Activated naive CD8-positive, alpha-beta T cell (primary cell): ENCODE results near the gene JAK1.

ENCODE experiments used
- H3K27ac Mint-ChIP-seq: one replicate; pipeline ENCODE4 v1.8.0; 2021; ENCODE audit warnings: mixed read lengths
- H3K27me3 Mint-ChIP-seq: one replicate; pipeline ENCODE4 v1.8.0; 2021; ENCODE audit warnings: mixed read lengths
- H3K36me3 Mint-ChIP-seq: one replicate; pipeline ENCODE4 v1.8.0; 2021; ENCODE audit warnings: mixed read lengths
- H3K4me1 Mint-ChIP-seq: one replicate; pipeline ENCODE4 v1.8.0; 2021; ENCODE audit warnings: low read depth, mixed read lengths
- H3K4me3 Mint-ChIP-seq: one replicate; pipeline ENCODE4 v1.8.0; 2021; ENCODE audit warnings: mild to moderate bottlenecking, mixed read lengths
- H3K9me3 Mint-ChIP-seq: one replicate; pipeline ENCODE4 v1.8.0; 2021; ENCODE audit warnings: low read depth, mixed read lengths

The JAK1 gene

GRCh38 chr1:64986903-64987871 lies 20.8 kb upstream of the JAK1 start:
- no peaks in the 10 kb centered on the region for H3K27me3 Mint-ChIP-seq
- H3K36me3 Mint-ChIP-seq: no peaks in the 10 kb centered on the region
- H3K4me1 Mint-ChIP-seq: peaks cover 4% of the 10 kb centered on the region
- no peak overlapping the region for H3K27ac Mint-ChIP-seq
- no peaks in the 10 kb centered on the region for H3K9me3 Mint-ChIP-seq
- H3K4me3 Mint-ChIP-seq: no peak overlapping the region

GRCh38 chr1:64984737-64985136 lies 18.4 kb upstream of the JAK1 start:
- peaks cover 7% of the 10 kb centered on the region for H3K36me3 Mint-ChIP-seq
- no peak overlapping the region for H3K27ac Mint-ChIP-seq
- H3K9me3 Mint-ChIP-seq: no peaks in the 10 kb centered on the region
- H3K27me3 Mint-ChIP-seq: no peaks in the 10 kb centered on the region
- H3K4me1 Mint-ChIP-seq: peaks cover 15% of the 10 kb centered on the region
- H3K4me3 Mint-ChIP-seq: no peak overlapping the region

GRCh38 chr1:64984106-64984505 lies 17.8 kb upstream of the JAK1 start:
- H3K4me1 Mint-ChIP-seq: peaks cover 15% of the 10 kb centered on the region
- H3K36me3 Mint-ChIP-seq: peaks cover 11% of the 10 kb centered on the region
- H3K27ac Mint-ChIP-seq: no peak overlapping the region
- H3K9me3 Mint-ChIP-seq: no peaks in the 10 kb centered on the region
- H3K27me3 Mint-ChIP-seq: no peaks in the 10 kb centered on the region
- no peak overlapping the region for H3K4me3 Mint-ChIP-seq

GRCh38 chr1:64983110-64983509 lies 16.8 kb upstream of the JAK1 start:
- Mint-ChIP-seq H3K27ac (no peak overlapping the region), H3K36me3 (peaks cover 11% of the 10 kb centered on the region), H3K9me3 (no peaks in the 10 kb centered on the region), H3K4me1 (peaks cover 15% of the 10 kb centered on the region), H3K27me3 (no peaks in the 10 kb centered on the region), H3K4me3 (no peak overlapping the region)

- no peaks in the 10 kb centered on the region for H3K9me3 Mint-ChIP-seq
- peaks cover 13% of the 10 kb centered on the region for H3K36me3 Mint-ChIP-seq
- no peaks in the 10 kb centered on the region for H3K27me3 Mint-ChIP-seq
- peaks cover 15% of the 10 kb centered on the region for H3K4me1 Mint-ChIP-seq
- no peak overlapping the region for H3K27ac Mint-ChIP-seq
- H3K4me3 Mint-ChIP-seq: no peak overlapping the region
Measured at GRCh38 chr1:64981601-64982533, 15.5 kb upstream of the JAK1 start.

- no peak overlapping the region for H3K27ac Mint-ChIP-seq
- no peaks in the 10 kb centered on the region for H3K27me3 Mint-ChIP-seq
- H3K9me3 Mint-ChIP-seq: no peaks in the 10 kb centered on the region
- H3K36me3 Mint-ChIP-seq: peaks cover 13% of the 10 kb centered on the region
- H3K4me1 Mint-ChIP-seq: peaks cover 15% of the 10 kb centered on the region
- no peak overlapping the region for H3K4me3 Mint-ChIP-seq
Measured at GRCh38 chr1:64980745-64981600, 14.6 kb upstream of the JAK1 start.

GRCh38 chr1:64979358-64979757 lies 13.0 kb upstream of the JAK1 start:
- no peak overlapping the region for H3K27ac Mint-ChIP-seq

GRCh38 chr1:64976361-64976760 lies 10.0 kb upstream of the JAK1 start:
- Mint-ChIP-seq H3K36me3 (peaks cover 13% of the 10 kb centered on the region), H3K27ac (no peak overlapping the region)

More at GRCh38 chr1:64979358-64979757, 13.0 kb upstream of the JAK1 start:
- Mint-ChIP-seq H3K4me1 (peaks cover 15% of the 10 kb centered on the region), H3K9me3 (no peaks in the 10 kb centered on the region), H3K4me3 (no peak overlapping the region), H3K36me3 (peaks cover 13% of the 10 kb centered on the region), H3K27me3 (no peaks in the 10 kb centered on the region)

GRCh38 chr1:64975740-64976139 lies 9.4 kb upstream of the JAK1 start:
- no peaks in the 10 kb centered on the region for H3K9me3 Mint-ChIP-seq
- no peaks in the 10 kb centered on the region for H3K27me3 Mint-ChIP-seq
- peaks cover 8% of the 10 kb centered on the region for H3K36me3 Mint-ChIP-seq
- peaks cover 2% of the 10 kb centered on the region for H3K4me1 Mint-ChIP-seq
- no peak overlapping the region for H3K27ac Mint-ChIP-seq
- H3K4me3 Mint-ChIP-seq: no peak overlapping the region

More at GRCh38 chr1:64976361-64976760, 10.0 kb upstream of the JAK1 start:
- H3K4me3 Mint-ChIP-seq: no peak overlapping the region
- no peaks in the 10 kb centered on the region for H3K27me3 Mint-ChIP-seq
- no peaks in the 10 kb centered on the region for H3K9me3 Mint-ChIP-seq
- H3K4me1 Mint-ChIP-seq: peaks cover 8% of the 10 kb centered on the region

- no peak overlapping the region for H3K4me3 Mint-ChIP-seq
- peaks cover 6% of the 10 kb centered on the region for H3K36me3 Mint-ChIP-seq
- H3K27ac Mint-ChIP-seq: no peak overlapping the region
- no peaks in the 10 kb centered on the region for H3K9me3 Mint-ChIP-seq
- H3K4me1 Mint-ChIP-seq: no peaks in the 10 kb centered on the region
- H3K27me3 Mint-ChIP-seq: no peaks in the 10 kb centered on the region
Measured at GRCh38 chr1:64975127-64975526, 8.8 kb upstream of the JAK1 start.

- Mint-ChIP-seq H3K27ac (no peak overlapping the region), H3K4me1 (no peaks in the 10 kb centered on the region), H3K36me3 (peaks cover 3% of the 10 kb centered on the region), H3K9me3 (no peaks in the 10 kb centered on the region), H3K27me3 (no peaks in the 10 kb centered on the region), H3K4me3 (no peak overlapping the region)
Measured at GRCh38 chr1:64974288-64974825, 8.0 kb upstream of the JAK1 start.

- Mint-ChIP-seq H3K27ac (no peak overlapping the region), H3K36me3 (peaks cover 2% of the 10 kb centered on the region), H3K4me3 (no peak overlapping the region), H3K9me3 (no peaks in the 10 kb centered on the region), H3K27me3 (no peaks in the 10 kb centered on the region), H3K4me1 (peaks cover 1% of the 10 kb centered on the region)
Measured at GRCh38 chr1:64973061-64973647, 6.8 kb upstream of the JAK1 start.

- Mint-ChIP-seq H3K27ac (no peak overlapping the region), H3K27me3 (no peaks in the 10 kb centered on the region)
Measured at GRCh38 chr1:64969305-64970046, 3.1 kb upstream of the JAK1 start.

More at GRCh38 chr1:64969305-64970046, 3.1 kb upstream of the JAK1 start:
- no peak overlapping the region for H3K4me3 Mint-ChIP-seq
- no peaks in the 10 kb centered on the region for H3K9me3 Mint-ChIP-seq
- peaks cover 23% of the 10 kb centered on the region for H3K4me1 Mint-ChIP-seq
- no peaks in the 10 kb centered on the region for H3K36me3 Mint-ChIP-seq
